ENCODE results near the gene NUP93. TPM values are rescaled to one million over a fixed set of nuclear protein-coding genes. Genes with fewer than 3 reads are reported as not detected.

Gene NUP93
- total RNA-seq, 1 experiment from 2014 or later: 165 TPM

DNA sequence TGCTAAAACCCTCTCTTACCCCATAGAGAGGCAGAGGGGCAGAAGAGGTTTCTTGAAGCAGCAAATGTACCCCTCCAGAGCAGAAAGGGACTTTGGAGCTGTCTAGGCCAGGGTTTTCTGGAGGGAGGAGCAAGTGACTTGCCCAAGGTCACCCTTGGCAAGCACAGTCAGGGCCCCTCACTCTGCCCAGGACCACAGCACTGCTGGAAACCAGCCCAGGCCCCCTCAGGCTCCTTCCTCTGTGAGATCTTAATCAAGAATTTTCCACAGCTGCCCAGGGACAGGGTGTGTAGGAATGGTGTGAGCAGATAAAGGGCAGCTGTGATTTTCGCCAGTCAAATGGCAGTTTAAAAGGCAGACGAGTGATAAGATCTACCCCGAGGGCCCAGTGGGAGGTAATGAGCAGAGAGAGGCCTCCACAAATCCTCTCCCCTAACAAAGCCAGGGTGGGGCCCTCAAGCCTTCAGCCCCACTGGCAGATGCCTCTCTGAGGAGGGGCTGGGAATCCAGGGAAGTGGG is 131.2 kb downstream of the NUP93 start:
- Histone ChIP-seq H3K23me2 (ENCODE audit: insufficient read length, low read depth, low read length, poor library complexity, severe bottlenecking) (no peaks in the 10 kb centered on the region), H2AK5ac (ENCODE audit: insufficient read length, low read length) (no peak overlapping the region), H4K8ac (replicated peaks; ENCODE audit: insufficient read length, low read depth, low read length) (no peak overlapping the region), H3K4me1 (ENCODE audit: insufficient read depth, low read length) (no peaks in the 10 kb centered on the region), H3K4me2 (ENCODE audit: insufficient read depth, insufficient read length, low read length) (no peak overlapping the region), H2BK5ac (ENCODE audit: insufficient read length, low read length) (no peak overlapping the region), H3K4ac (ENCODE audit: low read depth, low read length) (no peak overlapping the region), H2BK12ac (ENCODE audit: insufficient read length, low read depth, low read length) (no peak overlapping the region), H4K91ac (ENCODE audit: insufficient read length, low read depth, low read length) (no peak overlapping the region), H2AFZ (ENCODE audit: low read length) (no peak overlapping the region), H3K14ac (ENCODE audit: insufficient read depth, low read length) (no peak overlapping the region), H4K5ac (ENCODE audit: insufficient read length, low read depth, low read length) (no peak overlapping the region), H3K27ac (ENCODE audit: insufficient read length, low read depth, low read length) (no peak overlapping the region), H3K9me3 (ENCODE audit: control insufficient read depth, low read depth, low read length) (no peaks in the 10 kb centered on the region), H3K79me2 (ENCODE audit: insufficient read depth, low read length) (no peaks in the 10 kb centered on the region), H3K23ac (ENCODE audit: insufficient read length, low read depth, low read length) (no peak overlapping the region), H3K27me3 (ENCODE audit: insufficient read depth, low read length) (no peaks in the 10 kb centered on the region), H3K18ac (ENCODE audit: insufficient read length, low read depth, low read length) (no peak overlapping the region), H2BK20ac (ENCODE audit: low read depth, low read length, poor library complexity, severe bottlenecking) (no peak overlapping the region), H2BK15ac (ENCODE audit: low read depth, low read length) (no peak overlapping the region), H3K79me1 (ENCODE audit: insufficient read depth, low read depth, low read length, poor library complexity, severe bottlenecking) (no peaks in the 10 kb centered on the region), H3T11ph (ENCODE audit: low read length) (no peak overlapping the region), H3K56ac (ENCODE audit: insufficient read length, low read depth, low read length) (no peak overlapping the region), H4K20me1 (ENCODE audit: control insufficient read depth, insufficient read depth, insufficient read length) (no peaks in the 10 kb centered on the region), H2BK120ac (ENCODE audit: low read depth, low read length, poor library complexity, severe bottlenecking) (no peak overlapping the region), H3K9ac (ENCODE audit: extremely low read depth, insufficient read length, low read length) (no peak overlapping the region)
- peaks cover 14 to 17% of the 10 kb centered on the region in 2 experiments for H3K4me1 Mint-ChIP-seq
- H3K9me3 Mint-ChIP-seq: no peaks in the 10 kb centered on the region; a peak in 1 of 5 replicates
- no CpG with 5 or more reads among the region's 3 CpGs for WGBS (ENCODE audit: extremely low coverage, insufficient read length, low lambda C conversion rate)
- no peaks in the 10 kb centered on the region for H3K36me3 Mint-ChIP-seq (ENCODE audit: insufficient read depth in 1 of 3, low read depth in 3 of 3)
- no peak overlapping the region for H3K4me3 Mint-ChIP-seq
- no peak overlapping the region; a peak in 2 of 7 replicates for H3K27ac Mint-ChIP-seq
- TF ChIP-seq CTCF (conservative IDR thresholded peaks at IDR 0.05): no peak
- DNase-seq: no peak
- no peaks in the 10 kb centered on the region; the same call in 1 of the 2 replicates for H3K27me3 Mint-ChIP-seq (ENCODE audit: low read depth)

All from H9 (cell line).